Retinal pigment epithelial cell (primary cell): Measurements from ENCODE around the gene HMGCS2.
"Not testable (repeated sequence)": the region's sequence is repeated elsewhere in the genome, so short reads cannot be mapped to it uniquely, and the experiment has no call there.

Source experiments
- DNase-seq: peaks from one replicate; pipeline ENCODE4 v3.0.0-alpha.2; 2010; ENCODE audit warnings: low read depth
- H3K4me3 ChIP-seq: 2 replicates; pipeline ENCODE4 v1.5.1; 2011; ENCODE audit warnings: mild to moderate bottlenecking, low read length, control low read depth, moderate library complexity
- CTCF ChIP-seq: conservative IDR thresholded peaks from 2 replicates; pipeline ENCODE4 v1.5.1; 2011; ENCODE audit warnings: low read depth, low read length, control low read depth, inconsistent platforms

Gene HMGCS2

GRCh38 chr1:119790451-119791198 is 21.9 kb upstream of the HMGCS2 start:
- no peak overlapping the region for H3K4me3 ChIP-seq
- no peak for DNase-seq
- TF ChIP-seq CTCF = no peak

GRCh38 chr1:119787776-119788175 is 19.1 kb upstream of the HMGCS2 start:
- TF ChIP-seq CTCF = no peak
- H3K4me3 ChIP-seq = no peak overlapping the region
- no peak for DNase-seq

GRCh38 chr1:119786473-119787050 is 17.9 kb upstream of the HMGCS2 start:
- not testable (repeated sequence) for DNase-seq, H3K4me3 ChIP-seq

GRCh38 chr1:119786046-119786445 is 17.3 kb upstream of the HMGCS2 start:
- H3K4me3 ChIP-seq, DNase-seq: not testable (repeated sequence)

GRCh38 chr1:119784191-119784781 is 15.6 kb upstream of the HMGCS2 start:
- no peak overlapping the region for H3K4me3 ChIP-seq
- TF ChIP-seq CTCF = no peak
- no peak for DNase-seq

- no peak for DNase-seq
- H3K4me3 ChIP-seq = no peak overlapping the region
- TF ChIP-seq CTCF = no peak
Measured at GRCh38 chr1:119783354-119784185, 14.9 kb upstream of the HMGCS2 start.

- DNase-seq = no peak
- no peak overlapping the region for H3K4me3 ChIP-seq
- no peak for TF ChIP-seq CTCF
Measured at GRCh38 chr1:119782631-119783325, 14.1 kb upstream of the HMGCS2 start.
